Activated CD8-positive, alpha-beta memory T cell treated with anti-CD3 and anti-CD28 coated beads, Interleukin-2, amount 50 U/mL, for 24 hours (primary cell): Measurements from ENCODE around the gene ARRDC3.
"Not testable (repeated sequence)": the region's sequence is repeated elsewhere in the genome, so short reads cannot be mapped to it uniquely, and the experiment has no call there.

Experiments used
- DNase-seq: peaks from one replicate; pipeline ENCODE4 v3.0.0-alpha.2; 2020; ENCODE audit errors: extremely low read depth

The ARRDC3 gene, protein sequence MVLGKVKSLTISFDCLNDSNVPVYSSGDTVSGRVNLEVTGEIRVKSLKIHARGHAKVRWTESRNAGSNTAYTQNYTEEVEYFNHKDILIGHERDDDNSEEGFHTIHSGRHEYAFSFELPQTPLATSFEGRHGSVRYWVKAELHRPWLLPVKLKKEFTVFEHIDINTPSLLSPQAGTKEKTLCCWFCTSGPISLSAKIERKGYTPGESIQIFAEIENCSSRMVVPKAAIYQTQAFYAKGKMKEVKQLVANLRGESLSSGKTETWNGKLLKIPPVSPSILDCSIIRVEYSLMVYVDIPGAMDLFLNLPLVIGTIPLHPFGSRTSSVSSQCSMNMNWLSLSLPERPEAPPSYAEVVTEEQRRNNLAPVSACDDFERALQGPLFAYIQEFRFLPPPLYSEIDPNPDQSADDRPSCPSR

DNA sequence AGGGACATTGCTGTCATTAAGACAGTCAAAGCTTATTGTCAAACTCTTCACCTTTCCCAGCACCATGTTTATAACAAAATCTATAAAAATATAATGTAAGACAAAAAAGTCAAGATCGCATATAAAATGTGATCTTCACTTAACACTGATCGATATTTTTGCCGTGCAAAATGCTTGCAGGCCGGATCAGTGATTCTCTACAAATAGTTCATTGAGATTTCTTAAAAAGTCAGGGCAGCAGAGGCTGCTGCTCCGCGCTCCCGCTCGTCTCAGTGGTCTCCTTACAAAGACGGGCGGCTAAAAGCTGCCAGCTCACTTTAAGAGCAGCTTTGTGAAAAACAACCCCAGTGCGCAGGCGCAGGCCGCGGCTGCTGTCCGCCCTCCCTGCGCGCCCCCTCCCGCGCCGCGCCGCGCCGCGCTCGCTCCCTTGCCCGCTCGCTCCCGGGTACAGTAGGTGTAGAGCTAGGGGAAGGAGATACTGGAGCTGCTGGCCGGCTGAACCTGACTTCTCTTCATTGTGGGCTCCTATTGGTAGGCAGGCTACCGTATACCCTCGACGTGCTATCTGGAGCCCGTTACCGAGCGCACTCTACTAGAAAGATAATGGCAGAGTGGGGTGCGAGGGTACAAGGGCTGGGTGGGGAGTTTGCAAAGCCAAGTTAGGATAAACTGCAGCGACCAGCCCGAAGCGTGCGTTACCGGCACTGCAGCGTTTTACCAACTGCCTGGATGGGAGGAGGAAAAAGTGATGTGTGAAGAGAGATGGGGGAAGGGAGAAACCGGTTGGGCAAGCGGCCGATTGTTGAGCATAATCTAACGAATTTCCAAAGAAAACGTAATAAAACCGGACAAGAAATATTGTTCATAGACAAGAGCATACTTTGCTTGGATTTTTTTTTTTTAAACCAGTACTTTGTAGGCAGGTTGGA, at the start of gene ARRDC3:
TSS of gene ARRDC3 (minus strand) at position 291 of the 929 bp plus-strand sequence. CDS start at position 66, 225 bp downstream.
- peak; percentile 89 for DNase-seq

DNA sequence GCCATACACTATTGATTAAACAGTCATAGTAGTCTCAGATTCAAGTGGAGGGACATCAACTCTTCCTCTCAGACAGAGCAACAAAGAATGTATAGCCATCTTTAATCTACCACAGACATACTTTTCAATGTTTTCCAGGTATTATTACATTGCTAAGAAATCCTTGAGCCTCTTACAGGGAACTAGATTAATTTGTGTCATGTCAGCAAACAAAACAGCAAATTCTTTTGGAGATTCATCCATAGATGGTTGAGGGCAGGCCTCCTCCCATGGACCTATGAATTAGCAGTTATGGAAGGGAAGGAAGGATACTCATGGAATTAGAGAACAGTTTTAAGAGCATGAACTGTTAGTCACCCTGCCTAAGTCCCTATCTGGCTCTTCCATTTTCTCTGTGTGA, 47.8 kb upstream of the ARRDC3 start:
- no peak for DNase-seq

DNA sequence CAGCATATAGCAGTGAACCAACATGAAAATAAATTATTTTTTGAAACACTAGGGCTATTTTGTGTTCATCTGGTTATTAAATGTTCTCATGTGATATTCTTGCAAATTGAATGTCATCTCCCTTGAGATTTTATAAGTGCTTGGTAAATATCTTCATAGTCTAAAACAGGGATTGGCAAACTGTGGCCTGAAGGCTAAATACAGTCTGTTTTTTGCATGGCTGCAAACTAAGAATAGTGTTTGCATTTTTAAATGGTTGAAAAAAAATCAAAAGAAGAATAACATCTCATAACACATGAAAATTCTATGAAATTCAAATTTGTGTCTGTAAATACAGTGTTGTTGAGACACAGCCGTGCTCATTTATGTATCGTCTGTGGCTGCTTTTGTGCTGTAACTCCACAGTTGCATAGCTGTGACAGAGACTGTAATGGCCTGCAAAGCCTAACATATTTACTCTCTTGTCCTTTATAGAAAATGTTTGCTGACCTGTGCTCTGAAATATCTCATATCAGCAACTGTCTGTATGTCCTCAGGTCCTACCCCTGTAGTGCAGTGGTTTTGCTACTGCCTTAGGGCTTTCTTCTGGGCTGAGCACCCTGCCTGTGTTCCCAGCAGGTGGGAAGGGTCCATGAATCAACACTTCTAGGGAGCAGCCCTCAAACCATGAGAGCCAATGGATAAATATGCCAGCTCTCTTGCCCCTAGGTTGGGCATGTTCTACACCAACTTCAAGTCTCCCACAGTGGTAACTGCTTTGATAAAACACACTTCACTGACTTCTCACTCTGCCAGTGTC, 41.7 kb upstream of the ARRDC3 start:
- DNase-seq = no peak

DNA sequence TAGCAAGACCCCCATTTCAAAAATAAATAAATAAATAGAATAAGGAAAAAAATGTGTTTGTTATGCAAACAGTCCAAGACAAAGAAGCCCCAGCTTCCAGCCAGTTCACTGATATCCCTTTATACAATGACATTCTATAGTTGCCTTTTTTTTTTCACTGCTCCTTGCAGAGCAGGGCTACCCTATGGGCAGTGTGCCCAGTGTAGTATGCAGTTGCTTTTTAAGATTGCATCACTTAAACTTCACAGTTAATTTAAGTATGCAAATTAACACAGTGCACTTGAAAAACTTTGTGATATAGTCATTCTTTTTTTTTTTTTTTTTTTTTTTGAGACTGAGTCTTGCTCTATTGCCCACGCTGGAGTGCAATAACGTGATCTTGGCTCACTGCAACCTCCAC, 40.8 kb upstream of the ARRDC3 start:
- no peak for DNase-seq

DNA sequence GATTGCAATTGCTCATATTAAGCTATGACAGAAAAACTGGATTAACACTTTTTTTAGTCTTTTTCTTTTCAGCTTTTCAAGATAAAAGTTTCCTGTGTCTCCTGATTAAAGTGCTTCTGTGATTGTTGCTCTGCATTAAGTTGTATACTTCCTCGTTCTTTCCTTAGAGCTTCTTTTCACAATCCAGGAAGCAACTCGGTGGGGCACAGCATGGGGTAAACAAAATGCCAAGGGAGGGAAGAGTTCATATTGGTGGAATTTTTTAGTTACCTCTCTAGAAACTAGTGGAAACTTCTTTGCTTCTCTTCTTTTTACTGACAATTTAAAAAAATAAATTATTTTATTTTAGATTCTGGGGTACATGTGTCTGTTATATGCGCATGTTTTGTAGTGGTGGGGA, 37.8 kb upstream of the ARRDC3 start:
- no peak for DNase-seq

DNA sequence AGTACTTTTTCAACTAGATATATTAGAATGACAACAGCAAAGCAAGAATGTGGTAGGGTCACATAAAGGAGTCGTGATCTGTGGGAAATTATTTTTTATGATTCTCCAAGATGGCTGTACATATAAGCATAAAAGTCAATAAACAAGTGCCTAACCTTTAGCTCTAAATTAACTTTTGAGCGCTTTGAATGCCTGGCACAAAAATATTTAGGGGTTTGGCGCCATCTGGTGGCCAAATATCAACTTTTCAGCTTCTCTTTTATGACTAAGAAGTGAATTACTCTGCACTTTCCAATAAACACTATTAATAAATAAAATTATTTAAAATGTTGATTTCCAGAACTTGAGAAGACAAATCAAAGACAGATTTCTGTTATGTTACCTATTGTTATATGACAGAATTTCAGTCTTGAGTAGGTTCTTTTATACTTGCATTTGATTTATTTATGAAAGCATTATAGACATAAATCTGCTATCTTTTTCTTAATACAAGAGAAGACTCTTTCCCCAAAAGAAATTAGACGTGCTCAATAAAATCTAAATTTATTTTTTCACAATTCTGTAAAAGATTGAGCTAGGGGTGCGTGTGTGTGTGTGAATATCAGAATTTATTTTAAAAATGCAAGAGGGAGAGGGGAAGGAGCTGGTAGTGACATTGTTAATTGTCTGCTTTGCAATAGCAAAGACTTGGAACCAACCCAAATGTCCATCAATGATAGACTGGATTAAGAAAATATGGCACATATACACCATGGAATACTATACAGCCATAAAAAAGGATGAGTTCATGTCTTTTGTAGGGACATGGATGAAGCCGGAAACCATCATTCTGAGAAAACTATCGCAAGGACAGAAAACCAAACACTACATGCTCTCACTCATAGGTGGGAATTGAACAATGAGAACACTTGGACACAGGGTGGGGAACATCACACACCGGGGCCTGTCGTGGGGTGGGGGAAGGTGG, 36.7 kb upstream of the ARRDC3 start:
- peak; percentile 40 for DNase-seq

DNA sequence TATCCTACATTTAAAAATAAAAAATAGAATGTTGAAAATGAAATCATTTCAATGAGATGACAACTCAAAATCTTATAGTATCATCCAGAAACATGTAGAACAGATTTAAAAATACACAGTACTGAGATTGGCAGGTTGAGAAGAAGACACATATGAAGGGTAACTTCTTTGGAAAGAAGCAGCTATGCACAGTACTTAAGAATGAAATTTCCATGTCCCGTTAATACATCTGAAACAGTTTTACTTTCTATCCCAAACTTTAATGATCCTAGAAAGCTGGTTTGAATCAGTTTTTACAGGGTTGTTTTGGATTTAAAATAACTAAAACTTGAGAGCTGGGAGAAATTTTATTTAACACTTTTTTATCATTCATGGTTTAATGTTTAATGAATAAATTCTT, 36.0 kb upstream of the ARRDC3 start:
- DNase-seq = no peak

DNA sequence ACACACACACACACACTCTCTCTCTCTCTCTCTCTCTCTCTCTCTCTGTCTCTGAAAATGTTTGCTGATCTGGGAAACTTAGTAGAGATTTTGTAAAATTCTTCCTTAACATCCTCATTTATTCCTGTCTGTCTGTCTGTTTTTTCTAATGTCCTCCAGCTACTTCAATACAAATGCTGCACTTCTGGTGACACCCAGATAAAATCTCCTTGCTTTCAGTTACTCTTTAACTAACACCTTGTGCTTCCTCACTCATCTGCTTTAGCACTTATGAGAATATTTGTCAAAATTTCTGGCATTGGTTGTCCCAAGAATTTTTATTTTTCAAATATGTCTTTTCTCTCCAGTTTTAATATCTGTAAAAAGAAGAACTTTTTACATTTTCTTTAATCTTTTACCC, 35.0 kb upstream of the ARRDC3 start:
- DNase-seq = no peak

DNA sequence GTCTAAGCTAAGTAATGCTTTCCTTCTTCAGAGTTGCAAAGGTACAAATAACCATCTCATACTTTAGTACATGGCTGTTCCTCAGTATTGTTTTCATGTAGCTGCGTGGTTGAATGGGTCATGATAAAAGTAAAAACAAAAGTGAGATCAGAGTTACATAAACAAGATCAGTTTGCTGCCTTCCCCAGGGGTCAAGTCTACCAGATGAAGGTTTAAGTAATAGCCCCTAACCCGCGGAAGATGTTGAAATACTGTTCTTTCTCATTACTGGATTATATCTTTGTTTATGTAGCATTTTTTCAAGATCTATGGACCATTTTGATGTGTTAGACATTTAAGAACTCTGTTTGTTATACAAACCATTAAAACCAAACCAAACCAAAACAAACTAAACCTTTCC, 34.1 kb upstream of the ARRDC3 start:
- no peak for DNase-seq

DNA sequence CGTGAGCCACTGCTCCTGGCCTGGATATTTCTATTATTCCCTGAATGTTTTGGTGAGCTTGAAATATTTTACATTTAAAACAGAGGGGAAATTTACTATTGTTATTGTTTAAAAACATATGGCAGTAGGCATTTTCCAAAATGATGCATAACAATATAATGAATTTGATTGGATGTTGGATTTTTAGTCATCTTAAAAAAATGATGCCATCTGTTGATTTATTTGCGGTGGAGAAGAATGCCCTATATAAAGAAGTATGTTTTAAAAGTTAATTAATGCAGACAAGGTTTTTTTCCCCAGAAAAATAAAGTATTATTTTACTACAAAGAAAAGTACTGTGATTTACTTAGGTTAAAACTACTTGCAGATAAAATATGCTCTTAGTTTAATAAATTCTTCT, 33.4 kb upstream of the ARRDC3 start:
- no peak for DNase-seq

DNA sequence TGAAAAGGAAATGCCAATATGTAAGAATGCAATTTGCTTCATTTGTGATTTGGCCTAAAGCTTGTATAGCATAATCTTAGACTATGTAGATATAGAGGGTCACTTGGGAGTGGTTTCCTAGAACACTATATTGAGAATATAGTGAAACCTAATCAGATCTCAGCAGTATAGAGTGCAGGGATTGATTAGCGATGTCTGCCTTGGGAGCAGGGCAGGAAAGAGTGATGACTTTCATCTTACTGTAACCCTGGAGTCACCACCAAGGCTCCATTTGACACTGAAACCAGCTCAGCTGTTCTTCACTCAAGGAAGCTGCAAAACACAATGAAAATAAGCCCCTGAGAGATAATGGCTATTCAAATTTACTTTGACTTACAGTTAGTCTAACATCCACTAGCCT, 26.2 kb upstream of the ARRDC3 start:
- DNase-seq = no peak

DNA sequence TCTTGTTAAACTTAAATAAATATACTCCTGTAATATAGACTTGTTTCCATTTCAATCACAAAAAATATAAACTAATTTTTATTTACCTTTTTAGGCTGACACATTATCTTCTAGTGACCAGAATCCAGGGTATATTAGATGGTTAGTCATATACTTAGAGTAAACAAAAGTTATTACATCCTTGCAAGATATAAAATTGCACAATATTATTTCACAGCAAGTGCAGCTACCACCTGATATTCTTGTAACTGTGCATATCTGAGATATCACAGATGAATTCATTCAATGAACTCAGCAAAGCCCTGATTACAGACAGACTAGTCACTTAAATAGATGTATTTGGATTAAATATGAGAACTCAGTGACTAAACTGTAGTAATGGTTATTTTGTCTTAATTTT, 25.6 kb upstream of the ARRDC3 start:
- DNase-seq = no peak

DNA sequence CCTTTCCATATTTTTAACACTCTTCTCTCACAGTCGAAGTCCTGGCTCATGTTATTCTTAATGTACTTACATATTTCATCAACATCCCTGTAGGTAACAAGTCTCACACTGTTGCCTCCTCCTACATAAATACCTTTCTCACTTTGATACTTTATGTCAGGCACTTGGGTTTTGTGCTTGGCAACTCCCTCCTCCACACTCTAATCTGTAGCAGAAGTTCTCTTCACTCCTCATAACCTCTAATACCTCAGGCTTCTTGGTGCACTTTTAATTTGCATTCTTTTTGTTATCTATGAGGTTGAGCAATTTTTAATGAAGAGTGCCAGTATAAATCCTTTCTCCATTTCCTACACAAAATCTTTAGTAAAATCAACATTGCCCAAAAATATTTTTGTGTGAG, 24.1 kb upstream of the ARRDC3 start:
- DNase-seq = no peak

DNA sequence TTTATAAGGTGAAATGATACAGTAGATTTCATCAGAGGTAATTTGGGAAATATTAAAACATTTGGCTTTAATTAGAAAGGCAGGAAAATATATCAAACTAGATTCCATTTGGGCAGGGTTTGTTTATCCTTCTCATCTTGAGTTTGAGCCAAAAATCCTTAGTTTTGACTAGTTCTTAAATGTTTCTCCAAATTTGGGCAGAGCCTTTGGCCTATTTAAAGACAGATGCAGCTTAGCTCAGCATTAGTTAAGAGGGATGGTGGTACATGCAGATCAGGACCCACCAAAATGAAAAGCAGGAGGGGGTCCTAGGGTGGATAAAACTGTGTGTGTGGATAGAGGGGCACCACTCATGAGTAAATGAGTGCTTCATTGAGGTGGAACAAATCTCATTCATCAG, 20.3 kb upstream of the ARRDC3 start:
- no peak for DNase-seq

DNA sequence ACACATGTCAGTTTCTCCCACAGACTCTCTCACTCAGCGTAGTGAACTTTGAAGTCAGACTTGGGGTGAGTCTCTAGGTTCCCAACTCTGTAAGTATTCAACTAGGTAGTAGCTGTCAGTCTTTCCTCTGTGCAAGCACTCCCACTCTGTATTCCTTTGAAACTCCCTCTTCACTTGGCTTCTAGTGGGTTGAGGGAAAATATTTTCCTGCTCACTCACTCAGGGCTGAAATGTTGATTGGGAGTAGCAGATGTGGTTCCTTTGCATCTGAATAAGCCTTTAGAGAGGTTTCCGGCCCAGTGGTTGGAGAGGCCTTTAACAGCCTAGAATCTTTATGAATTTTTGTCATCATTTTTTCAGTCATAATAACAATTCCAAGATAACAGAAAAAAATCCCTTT, 18.1 kb upstream of the ARRDC3 start:
- no peak for DNase-seq

DNA sequence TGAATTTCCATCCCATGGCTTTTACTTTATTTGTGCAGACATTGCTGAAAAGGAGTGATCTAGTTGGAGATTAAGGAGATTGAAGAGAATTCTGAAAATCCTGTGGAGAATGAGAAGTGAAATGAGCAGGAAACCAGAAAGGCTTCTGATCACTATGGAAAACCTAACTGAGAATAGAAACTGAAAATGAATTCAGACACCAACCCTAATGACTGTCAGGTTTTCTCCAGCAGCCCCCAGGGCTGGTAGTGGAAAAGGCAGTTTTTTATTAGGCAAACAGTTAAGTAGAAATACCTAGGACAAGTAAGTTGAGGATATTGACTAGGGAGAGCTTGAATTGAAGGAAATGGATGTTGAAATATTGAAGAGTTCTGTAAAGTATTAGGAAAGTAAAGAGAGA, 14.7 kb upstream of the ARRDC3 start:
- DNase-seq = no peak

DNA sequence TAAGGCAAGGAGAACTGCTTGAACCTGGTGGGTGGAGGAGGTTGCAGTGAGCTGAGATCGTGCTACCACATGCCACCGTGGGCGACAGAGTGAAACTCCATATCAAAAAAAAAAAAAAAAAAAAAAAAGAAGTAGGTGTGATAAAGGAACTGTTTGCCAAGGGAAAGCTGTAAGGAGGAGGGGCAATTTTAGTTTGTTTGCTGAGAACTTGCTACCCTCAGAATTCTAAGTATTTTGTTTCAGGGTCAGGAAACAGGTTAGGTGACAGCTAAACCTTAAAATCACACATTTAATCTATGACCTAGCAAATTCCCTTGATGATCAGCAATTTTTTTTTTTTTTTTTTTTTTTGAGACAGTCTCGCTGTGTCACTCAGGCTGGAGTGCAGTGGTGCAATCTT, 7.2 kb upstream of the ARRDC3 start:
- no peak for DNase-seq

DNA sequence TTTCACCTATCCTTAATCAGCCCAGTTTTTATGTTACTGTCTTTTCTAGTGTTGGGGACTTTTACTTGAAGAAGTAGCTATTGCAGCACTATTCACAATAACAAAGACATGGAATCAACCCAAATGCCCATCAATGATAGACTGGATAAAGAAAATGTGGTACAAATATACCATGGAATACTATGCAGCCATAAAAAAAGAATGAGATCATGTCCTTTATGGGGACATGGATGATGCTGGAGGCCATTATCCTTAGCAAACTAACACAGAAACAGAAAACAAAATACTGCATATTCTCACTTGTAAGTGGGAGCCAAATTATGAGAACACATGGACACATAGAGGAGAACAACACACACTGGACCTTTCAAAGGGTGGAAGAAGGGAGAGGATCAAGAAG, 6.4 kb upstream of the ARRDC3 start:
- DNase-seq = not testable (repeated sequence)

DNA sequence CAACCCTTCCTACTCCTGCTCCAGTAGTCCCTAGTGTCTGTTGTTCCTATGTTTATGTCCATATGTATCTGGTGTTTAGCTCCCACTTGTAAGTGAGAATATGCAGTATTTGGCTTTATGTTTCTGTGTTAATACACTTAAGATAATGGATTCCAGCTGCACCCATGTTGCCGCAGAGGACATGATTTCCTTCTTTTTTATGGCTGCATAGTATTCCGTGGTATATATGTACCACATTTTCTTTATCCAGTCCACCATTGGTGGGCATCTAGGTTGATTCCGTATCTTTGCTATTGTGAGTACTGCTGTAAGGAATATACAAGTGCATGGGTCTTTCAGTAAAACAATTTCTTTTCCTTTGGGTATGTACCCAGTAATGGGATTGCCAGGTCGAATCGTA, 5.2 kb upstream of the ARRDC3 start:
- DNase-seq = no peak

DNA sequence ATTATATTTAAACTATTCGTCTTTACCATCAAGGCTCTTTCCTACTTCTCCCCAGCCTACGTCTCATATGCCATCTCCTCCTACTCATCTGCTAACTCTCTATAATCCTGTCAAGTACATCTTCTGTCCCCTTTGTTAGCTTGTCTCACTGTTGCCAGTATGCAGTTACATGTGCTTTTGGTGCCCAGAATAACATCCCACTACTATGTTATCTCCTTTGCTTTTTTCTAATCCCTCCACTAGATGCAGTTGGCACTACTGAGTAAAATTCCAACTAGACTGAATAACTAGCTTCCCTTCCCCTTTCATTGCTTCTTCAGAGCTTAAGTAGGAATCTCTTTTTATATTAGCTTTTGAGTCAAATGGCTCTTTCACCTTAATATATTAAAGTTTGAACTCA, 3.0 kb upstream of the ARRDC3 start:
- no peak for DNase-seq

DNA sequence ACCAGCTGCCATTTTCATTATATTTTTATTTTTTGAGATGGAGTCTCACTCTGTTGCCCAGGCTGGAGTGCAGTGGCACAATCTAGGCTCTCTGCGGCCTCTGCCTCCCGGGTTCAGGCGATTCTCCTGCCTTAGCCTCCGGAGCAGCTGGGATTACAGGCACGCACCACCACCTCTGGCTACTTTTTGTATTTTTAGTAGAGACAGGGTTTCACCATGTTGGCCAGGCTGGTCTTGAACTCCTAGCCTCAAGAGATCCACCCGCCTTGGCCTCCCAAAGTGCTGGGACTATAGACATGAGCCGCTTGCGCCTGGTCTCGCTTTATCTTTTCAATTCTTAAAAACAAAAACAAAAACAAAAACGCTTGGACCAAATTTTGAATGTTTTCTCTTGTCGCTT, 2.5 kb upstream of the ARRDC3 start:
- not testable (repeated sequence) for DNase-seq
